Naive B cell (primary cell): ENCODE results near the gene ZNF608. TPM values are rescaled to one million over a fixed set of nuclear protein-coding genes. Genes with fewer than 3 reads are reported as not detected.

Experiments
- ATAC-seq, 2 donors: fragments of 150-1000 bp; cut with Tn5 transposase; 2 replicates each; pipeline ENCODE4 v1.10.0; 2021; ENCODE audit warnings: low read depth in 2 of 2, mild to moderate bottlenecking in 2 of 2, moderate library complexity in 2 of 2
- DNase-seq: peaks from one replicate; pipeline ENCODE4 v3.0.0; 2022
- H3K27ac Mint-ChIP-seq, 6 donors: one replicate each; pipeline ENCODE4 v1.8.0; 2020 to 2022; ENCODE audit warnings: mild to moderate bottlenecking in 6 of 6, mixed read lengths in 6 of 6, moderate library complexity in 5 of 6, inconsistent platforms in 2 of 6
- H3K27me3 Mint-ChIP-seq, 3 donors: one replicate each; pipeline ENCODE4 v1.8.0; 2021 to 2022; ENCODE audit warnings: mixed read lengths in 3 of 3, mild to moderate bottlenecking in 1 of 3
- H3K36me3 Mint-ChIP-seq, 2 donors: one replicate each; pipeline ENCODE4 v1.8.0; 2020 to 2022; ENCODE audit warnings: mixed read lengths in 2 of 2, inconsistent platforms in 1 of 2, mild to moderate bottlenecking in 1 of 2
- H3K4me1 Mint-ChIP-seq, 3 donors: one replicate each; pipeline ENCODE4 v1.8.0; 2020 to 2022; ENCODE audit warnings: mixed read lengths in 3 of 3, inconsistent platforms in 1 of 3, mild to moderate bottlenecking in 1 of 3, moderate library complexity in 1 of 3
- H3K4me3 Mint-ChIP-seq, 8 donors: one replicate each; pipeline ENCODE4 v1.8.0; 2020 to 2022; ENCODE audit warnings: mild to moderate bottlenecking in 8 of 8, mixed read lengths in 8 of 8, moderate library complexity in 8 of 8, inconsistent platforms in 2 of 8
- H3K9me3 Mint-ChIP-seq, 7 donors: one replicate each; pipeline ENCODE4 v1.8.0; 2020 to 2022; ENCODE audit warnings: mixed read lengths in 7 of 7, mild to moderate bottlenecking in 5 of 7, inconsistent platforms in 2 of 7, moderate library complexity in 1 of 7
- polyA plus RNA-seq, 6 donors: library from polyadenylated mRNA; unstranded; fragments of 300-500 nt; fragmentation: Illumina TruSeq; gene quantifications; one replicate each; pipeline ENCODE4 v1.2.3, GENCODE V29; 2021; ENCODE audit warnings: low read depth in 6 of 6

Gene ZNF608
- polyA plus RNA-seq, 6 donors from 2014 or later: 3.7 to 8.7 (median 6.0) TPM

- ATAC-seq (no peak), DNase-seq (no peak)
- Mint-ChIP-seq H3K27me3 (peaks cover 0 to 9% (median 0%) of the 10 kb centered on the region in 3 donors), H3K4me3 (peak overlapping the region in 1 of 8 donors; percentile 55), H3K4me1 (peaks cover 27 to 68% (median 34%) of the 10 kb centered on the region in 3 donors), H3K36me3 (peaks cover 6 to 11% of the 10 kb centered on the region in 2 donors), H3K27ac (peak overlapping the region in 2 of 6 donors; percentile 15 to 42), H3K9me3 (peaks cover 0 to 5% (median 0%) of the 10 kb centered on the region in 7 donors)
Observed at GRCh38 chr5:124712731-124713305, 33.6 kb downstream of the ZNF608 start.

DNA sequence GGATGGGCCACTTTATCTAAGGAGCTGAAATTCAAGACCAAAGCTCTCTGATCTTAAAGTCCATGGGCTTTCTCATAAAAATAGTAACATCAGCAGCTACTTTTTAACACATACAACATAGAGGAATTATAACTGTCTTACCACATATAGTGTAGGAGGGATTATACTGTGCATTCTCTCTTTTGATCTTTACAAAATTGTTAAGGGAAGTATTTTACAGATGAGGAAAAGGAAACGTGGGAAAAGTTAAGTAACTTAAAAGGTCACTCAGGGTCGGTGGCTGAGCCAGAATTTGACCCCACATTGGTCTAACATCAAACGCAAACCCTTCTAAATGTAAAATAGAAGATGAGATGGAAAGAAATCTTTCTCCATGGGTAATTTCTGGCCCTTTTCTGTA is 38.4 kb downstream of the ZNF608 start:
- peaks cover 0 to 9% (median 3%) of the 10 kb centered on the region in 3 donors for H3K27me3 Mint-ChIP-seq
- ATAC-seq (no peak), DNase-seq (no peak)
- H3K4me1 Mint-ChIP-seq: peaks cover 59 to 80% (median 70%) of the 10 kb centered on the region in 3 donors
- peak overlapping the region in 5 of 8 donors; percentile 51 to 88 (median 68) for H3K4me3 Mint-ChIP-seq
- peaks cover 6 to 11% of the 10 kb centered on the region in 2 donors for H3K36me3 Mint-ChIP-seq
- peak overlapping the region; percentile 65 to 96 (median 92) for H3K27ac Mint-ChIP-seq
- H3K9me3 Mint-ChIP-seq: peaks cover 0 to 5% (median 0%) of the 10 kb centered on the region in 7 donors

DNA sequence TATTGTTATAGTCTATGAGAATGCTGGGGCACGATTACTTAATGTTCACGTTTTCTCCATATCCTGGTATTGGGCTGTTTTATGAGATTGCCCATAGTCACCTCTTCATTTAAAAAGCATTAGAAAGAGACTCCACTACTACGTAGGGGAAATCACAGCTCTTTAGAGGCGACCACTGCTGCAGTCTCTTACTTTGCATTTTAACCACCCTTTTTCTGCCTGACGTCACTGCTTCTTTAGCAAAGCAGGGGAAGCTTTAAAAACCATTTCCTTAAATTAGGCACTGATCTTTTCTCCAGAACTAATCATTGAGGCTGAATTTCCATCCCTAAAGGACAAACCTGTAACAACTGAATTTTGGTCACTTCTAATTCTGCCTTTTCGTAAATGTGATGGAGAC is 38.9 kb downstream of the ZNF608 start:
- peak; percentile 75 for ATAC-seq
- peaks cover 0 to 5% (median 0%) of the 10 kb centered on the region in 7 donors for H3K9me3 Mint-ChIP-seq
- peaks cover 0 to 9% (median 3%) of the 10 kb centered on the region in 3 donors for H3K27me3 Mint-ChIP-seq

GRCh38 chr5:124706729-124707361 is 39.6 kb downstream of the ZNF608 start:
- peaks cover 6 to 8% of the 10 kb centered on the region in 2 donors for H3K36me3 Mint-ChIP-seq
- H3K4me3 Mint-ChIP-seq: peak overlapping the region; percentile 65 to 88 (median 80)
- peaks cover 0 to 7% (median 3%) of the 10 kb centered on the region in 3 donors for H3K27me3 Mint-ChIP-seq
- no peak for ATAC-seq
- H3K27ac Mint-ChIP-seq: peak overlapping the region; percentile 73 to 96 (median 92)
- no peak for DNase-seq
- H3K4me1 Mint-ChIP-seq: peaks cover 60 to 81% (median 70%) of the 10 kb centered on the region in 3 donors
- peaks cover 0 to 4% (median 0%) of the 10 kb centered on the region in 7 donors for H3K9me3 Mint-ChIP-seq

More for the DNA sequence above, 38.9 kb downstream of the ZNF608 start:
- peaks cover 6 to 11% of the 10 kb centered on the region in 2 donors for H3K36me3 Mint-ChIP-seq
- peak; percentile 72 for DNase-seq
- H3K27ac Mint-ChIP-seq: peak overlapping the region; percentile 83 to 96 (median 92)
- peak overlapping the region in 7 of 8 donors; percentile 7 to 88 (median 65) for H3K4me3 Mint-ChIP-seq
- peaks cover 59 to 81% (median 70%) of the 10 kb centered on the region in 3 donors for H3K4me1 Mint-ChIP-seq

DNA sequence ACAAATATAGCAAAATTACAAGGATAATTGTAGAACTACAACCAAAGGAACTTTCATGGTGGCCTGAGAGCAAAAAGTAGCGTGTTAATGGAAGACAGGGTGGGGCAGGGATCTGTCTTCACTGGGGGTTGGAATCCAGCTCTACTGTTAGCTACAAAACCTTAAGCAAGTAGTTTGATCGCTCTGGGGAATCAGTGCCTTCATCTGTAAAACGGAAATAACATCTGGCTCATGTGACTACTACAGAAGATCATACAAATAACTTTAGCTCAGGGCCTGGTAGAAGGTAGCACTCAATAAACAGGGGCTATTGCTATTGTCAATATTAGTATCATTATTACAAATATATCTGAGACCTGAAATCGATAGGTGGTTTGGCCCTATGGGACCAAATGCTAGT is 40.4 kb downstream of the ZNF608 start:
- peak overlapping the region; percentile 30 to 90 (median 82) for H3K4me3 Mint-ChIP-seq
- H3K27me3 Mint-ChIP-seq: peaks cover 0 to 3% (median 0%) of the 10 kb centered on the region in 3 donors
- H3K9me3 Mint-ChIP-seq: no peaks in the 10 kb centered on the region
- H3K36me3 Mint-ChIP-seq: peaks cover 0 to 6% of the 10 kb centered on the region in 2 donors
- peak overlapping the region; percentile 67 to 96 (median 92) for H3K27ac Mint-ChIP-seq
- DNase-seq: peak; percentile 55
- peaks cover 58 to 78% (median 65%) of the 10 kb centered on the region in 3 donors for H3K4me1 Mint-ChIP-seq
- peak; percentile 38 to 48 for ATAC-seq

- Mint-ChIP-seq H3K9me3 (no peaks in the 10 kb centered on the region), H3K36me3 (peaks cover 4 to 6% of the 10 kb centered on the region in 2 donors), H3K4me3 (peak overlapping the region; percentile 30 to 90 (median 82)), H3K27me3 (peaks cover 0 to 3% (median 0%) of the 10 kb centered on the region in 3 donors), H3K27ac (peak overlapping the region; percentile 63 to 96 (median 89)), H3K4me1 (peaks cover 58 to 82% (median 65%) of the 10 kb centered on the region in 3 donors)
- ATAC-seq (no peak), DNase-seq (no peak)
Observed at GRCh38 chr5:124705577-124705976, 40.9 kb downstream of the ZNF608 start.

- peaks cover 0 to 3% (median 0%) of the 10 kb centered on the region in 3 donors for H3K27me3 Mint-ChIP-seq
- peaks cover 10 to 13% of the 10 kb centered on the region in 2 donors for H3K36me3 Mint-ChIP-seq
- DNase-seq: peak; percentile 76
- peak; percentile 70 for ATAC-seq
- H3K4me3 Mint-ChIP-seq: peak overlapping the region; percentile 33 to 90 (median 80)
- H3K4me1 Mint-ChIP-seq: peaks cover 62 to 87% (median 70%) of the 10 kb centered on the region in 3 donors
- peak overlapping the region; percentile 63 to 96 (median 89) for H3K27ac Mint-ChIP-seq
- no peaks in the 10 kb centered on the region for H3K9me3 Mint-ChIP-seq
Observed at GRCh38 chr5:124704594-124705284, 41.7 kb downstream of the ZNF608 start.

DNA sequence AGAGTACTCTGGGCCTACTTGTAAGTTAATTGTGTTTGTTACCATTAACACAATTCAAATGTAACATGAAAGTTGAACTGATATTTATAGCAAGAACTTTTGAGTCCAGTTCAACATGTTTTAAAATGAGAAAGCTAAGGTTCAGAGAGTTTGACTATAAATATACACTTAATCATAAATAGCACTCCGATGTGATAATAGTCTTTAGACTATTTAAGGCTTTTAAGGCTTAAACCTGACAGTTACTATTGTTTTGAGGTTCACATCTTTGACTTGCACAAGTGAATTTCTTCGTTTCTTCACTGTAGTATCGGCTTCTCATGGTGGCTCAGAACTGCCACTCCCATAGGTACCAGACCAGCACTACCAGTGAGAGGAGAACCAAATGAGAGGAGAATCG is 42.4 kb downstream of the ZNF608 start:
- peaks cover 64 to 88% (median 77%) of the 10 kb centered on the region in 3 donors for H3K4me1 Mint-ChIP-seq
- H3K4me3 Mint-ChIP-seq: peak overlapping the region in 7 of 8 donors; percentile 19 to 90 (median 80)
- ATAC-seq: no peak
- no peak for DNase-seq
- peak overlapping the region in 4 of 6 donors; percentile 87 to 96 (median 92) for H3K27ac Mint-ChIP-seq
- peaks cover 6 to 15% of the 10 kb centered on the region in 2 donors for H3K36me3 Mint-ChIP-seq
- no peaks in the 10 kb centered on the region for H3K9me3 Mint-ChIP-seq
- peaks cover 0 to 3% (median 0%) of the 10 kb centered on the region in 3 donors for H3K27me3 Mint-ChIP-seq

- Mint-ChIP-seq H3K36me3 (peaks cover 6 to 15% of the 10 kb centered on the region in 2 donors), H3K4me1 (peaks cover 60 to 93% (median 73%) of the 10 kb centered on the region in 3 donors), H3K27ac (peak overlapping the region in 4 of 6 donors; percentile 22 to 63 (median 42)), H3K4me3 (peak overlapping the region; percentile 30 to 79 (median 62)), H3K9me3 (no peaks in the 10 kb centered on the region), H3K27me3 (peaks cover 0 to 2% (median 0%) of the 10 kb centered on the region in 3 donors)
- DNase-seq (peak; percentile 48), ATAC-seq (peak; percentile 31 to 36)
Observed at GRCh38 chr5:124702525-124702924, 43.9 kb downstream of the ZNF608 start.

GRCh38 chr5:124701873-124702425 is 44.5 kb downstream of the ZNF608 start:
- peak overlapping the region; percentile 30 to 79 (median 62) for H3K4me3 Mint-ChIP-seq
- peaks cover 6 to 15% of the 10 kb centered on the region in 2 donors for H3K36me3 Mint-ChIP-seq
- ATAC-seq (peak in 1 of 2 donors; percentile 10), DNase-seq (peak; percentile 26)
- no peaks in the 10 kb centered on the region for H3K9me3 Mint-ChIP-seq
- H3K4me1 Mint-ChIP-seq: peaks cover 54 to 89% (median 68%) of the 10 kb centered on the region in 3 donors
- peaks cover 0 to under 1% (median 0%) of the 10 kb centered on the region in 3 donors for H3K27me3 Mint-ChIP-seq
- peak overlapping the region in 3 of 6 donors; percentile 22 to 44 (median 29) for H3K27ac Mint-ChIP-seq

DNA sequence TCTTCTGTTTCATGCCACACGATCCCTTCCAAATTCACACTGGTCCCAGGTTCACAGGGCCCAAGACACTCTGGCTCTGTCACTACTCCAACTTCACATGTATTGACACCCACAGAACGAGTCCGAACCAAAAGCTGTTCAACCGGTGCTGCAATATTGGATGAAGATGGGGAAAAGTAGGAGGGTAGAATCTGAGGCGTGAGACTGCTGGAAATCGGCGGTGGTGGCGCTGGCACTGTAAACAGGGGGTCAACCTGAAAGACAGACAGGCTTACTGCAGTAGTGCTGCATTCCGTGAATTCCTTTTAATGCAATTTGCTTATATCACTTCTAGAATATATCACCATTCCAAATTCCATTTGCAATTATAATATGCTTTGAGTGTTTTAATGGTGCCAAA is 45.4 kb downstream of the ZNF608 start:
- no peaks in the 10 kb centered on the region for H3K9me3 Mint-ChIP-seq
- peaks cover 14 to 15% of the 10 kb centered on the region in 2 donors for H3K36me3 Mint-ChIP-seq
- DNase-seq: no peak
- peaks cover 48 to 89% (median 68%) of the 10 kb centered on the region in 3 donors for H3K4me1 Mint-ChIP-seq
- ATAC-seq: no peak
- peak overlapping the region in 2 of 6 donors; percentile 39 to 41 for H3K27ac Mint-ChIP-seq
- H3K27me3 Mint-ChIP-seq: peaks cover 0 to 5% (median 0%) of the 10 kb centered on the region in 3 donors
- no peak overlapping the region for H3K4me3 Mint-ChIP-seq

DNA sequence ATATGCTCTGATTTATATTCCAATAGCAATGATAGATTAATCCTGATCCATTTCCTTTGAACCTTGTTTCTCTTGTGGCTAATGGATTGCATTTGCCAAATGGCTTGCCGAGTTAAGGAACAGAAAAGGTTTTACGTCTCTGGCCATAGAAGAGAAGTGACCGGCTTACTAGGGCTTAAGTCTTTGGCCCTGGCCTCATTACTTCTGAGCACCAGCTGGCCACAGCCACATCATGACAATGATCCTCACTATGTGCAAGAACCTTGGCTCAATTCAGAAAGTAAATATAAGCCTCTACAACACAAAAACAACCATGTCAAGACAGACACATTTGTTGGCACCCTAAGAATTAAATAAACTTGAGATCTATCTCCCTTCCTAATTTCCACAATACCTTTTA is 46.1 kb downstream of the ZNF608 start:
- H3K9me3 Mint-ChIP-seq: no peaks in the 10 kb centered on the region
- no peak overlapping the region for H3K4me3 Mint-ChIP-seq
- ATAC-seq (no peak), DNase-seq (no peak)
- peaks cover 42 to 85% (median 62%) of the 10 kb centered on the region in 3 donors for H3K4me1 Mint-ChIP-seq
- H3K36me3 Mint-ChIP-seq: peaks cover 14 to 15% of the 10 kb centered on the region in 2 donors
- peaks cover 0 to 5% (median 0%) of the 10 kb centered on the region in 3 donors for H3K27me3 Mint-ChIP-seq
- peak overlapping the region in 1 of 6 donors; percentile 44 for H3K27ac Mint-ChIP-seq
